ENCODE data around the gene PLIN3.
"Not testable (repeated sequence)": the region's sequence is repeated elsewhere in the genome, so short reads cannot be mapped to it uniquely, and the experiment has no call there.

PLIN3 gene

GRCh38 chr19:4891066-4891465 lies 23.6 kb upstream of the PLIN3 start:
- no peak for DNase-seq

GRCh38 chr19:4889034-4889815 lies 21.8 kb upstream of the PLIN3 start:
- no peak for DNase-seq

GRCh38 chr19:4887803-4888202 lies 20.3 kb upstream of the PLIN3 start:
- DNase-seq = not testable (repeated sequence)

GRCh38 chr19:4884993-4885392 lies 17.5 kb upstream of the PLIN3 start:
- DNase-seq = not testable (repeated sequence)

GRCh38 chr19:4882874-4883273 lies 15.4 kb upstream of the PLIN3 start:
- DNase-seq = not testable (repeated sequence)

GRCh38 chr19:4879041-4879440 lies 11.6 kb upstream of the PLIN3 start:
- no peak for DNase-seq

GRCh38 chr19:4878491-4878968 lies 11.1 kb upstream of the PLIN3 start:
- no peak for DNase-seq

- no peak for DNase-seq
Observed at GRCh38 chr19:4877753-4878490, 10.5 kb upstream of the PLIN3 start.

GRCh38 chr19:4873930-4874329 lies 6.5 kb upstream of the PLIN3 start:
- no peak for DNase-seq

GRCh38 chr19:4871711-4872110 lies 4.2 kb upstream of the PLIN3 start:
- no peak for DNase-seq

GRCh38 chr19:4870025-4870700 lies 2.7 kb upstream of the PLIN3 start:
- DNase-seq = no peak

GRCh38 chr19:4868286-4868834 lies 893 bp upstream of the PLIN3 start:
- no peak for DNase-seq

GRCh38 chr19:4866595-4867424 lies 657 bp downstream of the PLIN3 start:
- DNase-seq = peak in 1 of 4 experiments; percentile 5

GRCh38 chr19:4861147-4861546 lies 6.3 kb downstream of the PLIN3 start:
- DNase-seq = no peak

- DNase-seq = no peak
Observed at GRCh38 chr19:4859697-4860096, 7.8 kb downstream of the PLIN3 start.

GRCh38 chr19:4856468-4856867 lies 11.0 kb downstream of the PLIN3 start:
- DNase-seq = not testable (repeated sequence)

GRCh38 chr19:4853506-4853905 lies 14.0 kb downstream of the PLIN3 start:
- not testable (repeated sequence) for DNase-seq

- DNase-seq = no peak
Observed at GRCh38 chr19:4852484-4852883, 15.0 kb downstream of the PLIN3 start.

- peak; percentile 57 to 74 (median 66) for DNase-seq
Observed at GRCh38 chr19:4851551-4852290, 15.7 kb downstream of the PLIN3 start.

- no peak for DNase-seq
Observed at GRCh38 chr19:4849019-4849418, 18.4 kb downstream of the PLIN3 start.

GRCh38 chr19:4847190-4847973 lies 20.1 kb downstream of the PLIN3 start:
- no peak for DNase-seq
